Measurements from ENCODE around the gene SLC38A6.

GRCh38 chr14:61074852-61075251 is 93.8 kb downstream of the SLC38A6 start:
- TF ChIP-seq CTCF (IDR thresholded peaks at IDR 0.05) (no peak), POLR2A (IDR thresholded peaks at IDR 0.05) (no peak)

Data from right lobe of liver (tissue), 4 donors.